Activated naive CD8-positive, alpha-beta T cell (primary cell): ENCODE data around the gene ADTRP.

ENCODE experiments used
- H3K27ac Mint-ChIP-seq: one replicate; pipeline ENCODE4 v1.8.0; 2021; ENCODE audit warnings: mixed read lengths
- H3K27me3 Mint-ChIP-seq: one replicate; pipeline ENCODE4 v1.8.0; 2021; ENCODE audit warnings: mixed read lengths
- H3K36me3 Mint-ChIP-seq: one replicate; pipeline ENCODE4 v1.8.0; 2021; ENCODE audit warnings: mixed read lengths
- H3K4me1 Mint-ChIP-seq: one replicate; pipeline ENCODE4 v1.8.0; 2021; ENCODE audit warnings: low read depth, mixed read lengths
- H3K4me3 Mint-ChIP-seq: one replicate; pipeline ENCODE4 v1.8.0; 2021; ENCODE audit warnings: mild to moderate bottlenecking, mixed read lengths
- H3K9me3 Mint-ChIP-seq: one replicate; pipeline ENCODE4 v1.8.0; 2021; ENCODE audit warnings: low read depth, mixed read lengths

ADTRP gene

DNA sequence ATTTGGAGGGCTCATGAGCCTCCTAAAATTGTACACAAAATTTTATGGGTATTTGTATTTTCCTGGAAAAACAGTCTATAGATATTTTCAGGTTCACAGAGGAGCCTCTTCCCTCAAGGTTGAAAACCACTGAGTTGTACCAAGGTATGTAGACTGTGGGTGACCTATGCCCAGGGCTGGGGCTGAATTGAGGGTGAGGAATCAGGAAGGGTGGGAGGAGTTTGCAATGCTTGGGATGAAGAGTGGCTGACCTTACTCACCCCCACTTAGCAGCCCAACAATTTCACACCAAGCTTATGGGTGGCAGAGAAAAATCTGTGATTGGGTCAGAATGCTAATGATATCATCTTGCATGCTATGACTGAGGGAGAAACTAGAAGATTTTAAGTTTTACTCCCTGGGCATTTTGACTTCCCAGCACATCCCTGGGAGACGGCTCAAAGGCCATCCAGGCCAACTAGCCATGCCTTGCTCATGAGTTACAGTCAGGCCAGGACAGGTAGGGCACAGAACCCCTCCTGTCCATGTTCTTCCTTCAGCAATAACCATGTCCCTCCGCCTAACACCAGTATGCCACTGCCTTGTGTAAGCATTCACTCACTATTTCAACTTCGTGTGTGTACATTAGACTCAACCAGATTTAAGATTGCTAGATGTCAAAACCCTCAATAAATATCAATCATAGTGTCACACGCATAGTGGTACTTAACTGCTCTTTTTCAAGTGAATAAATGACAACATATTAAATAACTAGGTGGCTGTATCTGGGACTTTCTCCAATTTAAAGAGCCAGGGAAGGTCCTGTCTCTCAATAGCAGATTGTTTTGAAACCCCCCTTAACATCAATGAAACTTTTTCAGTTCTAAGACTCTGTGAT, 16.6 kb downstream of the ADTRP start:
- Mint-ChIP-seq H3K9me3 (peaks cover 8% of the 10 kb centered on the region), H3K36me3 (peaks cover 6% of the 10 kb centered on the region), H3K4me1 (peaks cover 13% of the 10 kb centered on the region), H3K4me3 (no peak overlapping the region), H3K27me3 (no peaks in the 10 kb centered on the region), H3K27ac (peak overlapping the region; percentile 24)

- H3K9me3 Mint-ChIP-seq: peaks cover 8% of the 10 kb centered on the region
- H3K4me3 Mint-ChIP-seq: no peak overlapping the region
- H3K36me3 Mint-ChIP-seq: peaks cover 6% of the 10 kb centered on the region
- H3K4me1 Mint-ChIP-seq: peaks cover 20% of the 10 kb centered on the region
- H3K27me3 Mint-ChIP-seq: no peaks in the 10 kb centered on the region
- no peak overlapping the region for H3K27ac Mint-ChIP-seq
Measured at GRCh38 chr6:11760015-11760473, 18.6 kb downstream of the ADTRP start.

- Mint-ChIP-seq H3K27ac (no peak overlapping the region), H3K27me3 (no peaks in the 10 kb centered on the region), H3K36me3 (peaks cover 6% of the 10 kb centered on the region), H3K9me3 (peaks cover 8% of the 10 kb centered on the region), H3K4me1 (peaks cover 15% of the 10 kb centered on the region), H3K4me3 (no peak overlapping the region)
Measured at GRCh38 chr6:11758878-11759277, 19.7 kb downstream of the ADTRP start.

GRCh38 chr6:11756726-11757125, 21.9 kb downstream of the ADTRP start:
- Mint-ChIP-seq H3K27me3 (no peaks in the 10 kb centered on the region), H3K4me1 (peaks cover 10% of the 10 kb centered on the region), H3K27ac (no peak overlapping the region), H3K36me3 (peaks cover 6% of the 10 kb centered on the region), H3K4me3 (no peak overlapping the region), H3K9me3 (peaks cover 8% of the 10 kb centered on the region)

DNA sequence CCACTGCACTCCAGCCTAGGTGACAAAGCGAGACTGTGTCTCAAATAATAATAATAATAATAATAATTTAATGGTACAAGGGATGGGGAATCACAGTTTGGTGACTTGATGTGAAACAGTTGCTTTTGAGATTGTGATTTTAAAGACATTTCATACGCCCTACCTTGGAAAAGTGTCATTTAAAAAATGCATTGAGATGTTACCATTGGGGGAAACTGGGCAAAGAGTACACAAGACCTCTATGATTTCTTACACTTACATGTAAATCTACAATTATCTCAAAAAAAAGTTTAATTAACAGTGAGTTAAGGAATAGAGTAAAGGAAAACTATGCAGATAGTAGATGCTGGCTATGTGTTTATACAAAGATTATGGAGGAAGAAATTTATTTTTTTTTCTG, 22.3 kb downstream of the ADTRP start:
- Mint-ChIP-seq H3K9me3 (peaks cover 8% of the 10 kb centered on the region), H3K27ac (no peak overlapping the region), H3K36me3 (peaks cover 6% of the 10 kb centered on the region), H3K4me3 (no peak overlapping the region), H3K27me3 (no peaks in the 10 kb centered on the region), H3K4me1 (peaks cover 10% of the 10 kb centered on the region)

DNA sequence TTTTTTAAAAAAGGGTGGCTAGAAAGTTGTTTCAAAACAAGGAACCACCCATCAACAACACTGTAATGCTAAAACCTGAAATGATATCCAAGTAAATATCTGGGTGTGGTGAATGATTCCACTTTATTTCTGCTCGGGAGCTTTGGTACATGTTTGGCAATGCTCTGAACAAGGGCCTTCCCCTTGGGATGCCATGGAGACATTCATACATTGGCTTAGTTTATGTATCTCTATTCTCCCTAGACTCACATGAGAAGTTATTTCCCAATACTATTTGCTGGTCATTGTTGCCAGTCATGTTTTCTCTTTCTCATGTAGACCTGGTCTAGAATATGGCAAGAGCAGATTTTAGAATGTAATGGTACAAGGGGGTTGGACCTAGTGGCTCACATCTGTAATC, 22.9 kb downstream of the ADTRP start:
- Mint-ChIP-seq H3K9me3 (peaks cover 8% of the 10 kb centered on the region), H3K4me1 (peaks cover 10% of the 10 kb centered on the region), H3K27me3 (no peaks in the 10 kb centered on the region), H3K27ac (no peak overlapping the region), H3K4me3 (no peak overlapping the region), H3K36me3 (peaks cover 6% of the 10 kb centered on the region)

- H3K9me3 Mint-ChIP-seq: peaks cover 8% of the 10 kb centered on the region
- no peak overlapping the region for H3K27ac Mint-ChIP-seq
- peaks cover 6% of the 10 kb centered on the region for H3K36me3 Mint-ChIP-seq
Measured at GRCh38 chr6:11754625-11755271, 23.9 kb downstream of the ADTRP start.

GRCh38 chr6:11753798-11754197, 24.8 kb downstream of the ADTRP start:
- Mint-ChIP-seq H3K36me3 (peaks cover 6% of the 10 kb centered on the region), H3K4me1 (peaks cover 10% of the 10 kb centered on the region), H3K9me3 (peaks cover 8% of the 10 kb centered on the region), H3K27me3 (no peaks in the 10 kb centered on the region), H3K4me3 (no peak overlapping the region), H3K27ac (no peak overlapping the region)

More at GRCh38 chr6:11754625-11755271, 23.9 kb downstream of the ADTRP start:
- no peaks in the 10 kb centered on the region for H3K27me3 Mint-ChIP-seq
- H3K4me3 Mint-ChIP-seq: no peak overlapping the region
- H3K4me1 Mint-ChIP-seq: peaks cover 10% of the 10 kb centered on the region

DNA sequence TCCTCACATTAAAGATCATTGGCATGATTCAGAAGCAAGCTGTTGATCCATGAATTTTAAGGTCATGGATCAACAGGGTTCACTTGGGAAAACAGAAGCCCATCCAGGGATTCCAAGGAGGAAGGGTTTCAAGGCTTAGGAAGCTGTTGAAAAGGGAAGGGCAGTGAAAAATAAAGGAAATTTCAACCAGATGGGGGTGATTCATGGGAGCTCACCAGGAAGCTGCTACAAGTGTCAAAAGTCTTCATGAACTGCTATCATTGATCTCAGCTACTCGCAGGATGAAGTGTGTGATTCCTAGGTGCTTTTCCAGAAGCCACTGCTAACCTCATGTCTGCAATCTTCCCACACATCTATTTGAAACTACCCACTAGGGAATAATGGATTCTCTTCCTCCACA, 26.2 kb downstream of the ADTRP start:
- Mint-ChIP-seq H3K4me1 (peaks cover 10% of the 10 kb centered on the region), H3K4me3 (no peak overlapping the region), H3K27me3 (no peaks in the 10 kb centered on the region), H3K9me3 (peaks cover 1% of the 10 kb centered on the region), H3K36me3 (peaks cover 1% of the 10 kb centered on the region), H3K27ac (no peak overlapping the region)

GRCh38 chr6:11750682-11751081, 27.9 kb downstream of the ADTRP start:
- no peak overlapping the region for H3K4me3 Mint-ChIP-seq
- H3K9me3 Mint-ChIP-seq: no peaks in the 10 kb centered on the region
- no peaks in the 10 kb centered on the region for H3K36me3 Mint-ChIP-seq
- H3K4me1 Mint-ChIP-seq: no peaks in the 10 kb centered on the region
- H3K27ac Mint-ChIP-seq: no peak overlapping the region
- H3K27me3 Mint-ChIP-seq: no peaks in the 10 kb centered on the region

- Mint-ChIP-seq H3K4me3 (no peak overlapping the region), H3K36me3 (peaks cover 3% of the 10 kb centered on the region), H3K4me1 (peaks cover 2% of the 10 kb centered on the region), H3K27me3 (no peaks in the 10 kb centered on the region), H3K27ac (no peak overlapping the region), H3K9me3 (no peaks in the 10 kb centered on the region)
Measured at GRCh38 chr6:11748591-11749210, 29.9 kb downstream of the ADTRP start.

- Mint-ChIP-seq H3K36me3 (peaks cover 3% of the 10 kb centered on the region), H3K27me3 (no peaks in the 10 kb centered on the region), H3K4me1 (peaks cover 2% of the 10 kb centered on the region), H3K9me3 (no peaks in the 10 kb centered on the region), H3K27ac (no peak overlapping the region), H3K4me3 (no peak overlapping the region)
Measured at GRCh38 chr6:11747021-11747420, 31.6 kb downstream of the ADTRP start.

- H3K9me3 Mint-ChIP-seq: no peaks in the 10 kb centered on the region
- H3K4me1 Mint-ChIP-seq: peaks cover 11% of the 10 kb centered on the region
- H3K36me3 Mint-ChIP-seq: peaks cover 3% of the 10 kb centered on the region
- no peak overlapping the region for H3K4me3 Mint-ChIP-seq
- H3K27ac Mint-ChIP-seq: no peak overlapping the region
- H3K27me3 Mint-ChIP-seq: no peaks in the 10 kb centered on the region
Measured at GRCh38 chr6:11744753-11745152, 33.9 kb downstream of the ADTRP start.

DNA sequence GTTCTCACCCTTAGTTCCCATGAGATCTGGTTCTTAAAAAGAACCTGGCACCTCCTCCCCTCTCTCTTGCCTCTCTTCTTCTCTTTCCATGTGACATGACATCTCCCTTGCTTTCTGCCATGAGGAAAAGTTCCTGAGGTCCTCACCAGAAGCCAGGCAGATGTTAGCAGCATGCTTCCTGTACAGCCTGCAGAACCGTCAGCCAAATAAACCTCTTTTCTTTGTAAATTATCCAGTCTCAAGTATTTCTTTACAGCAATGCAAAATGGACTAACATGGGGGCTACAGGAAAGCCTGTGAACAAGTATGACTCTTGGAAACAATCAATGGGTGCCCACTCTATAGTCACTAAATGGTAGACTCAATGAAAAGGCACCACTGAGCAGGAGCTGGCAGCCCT, 34.5 kb downstream of the ADTRP start:
- no peak overlapping the region for H3K4me3 Mint-ChIP-seq
- no peaks in the 10 kb centered on the region for H3K27me3 Mint-ChIP-seq
- H3K4me1 Mint-ChIP-seq: peaks cover 14% of the 10 kb centered on the region
- H3K9me3 Mint-ChIP-seq: no peaks in the 10 kb centered on the region
- H3K27ac Mint-ChIP-seq: no peak overlapping the region
- peaks cover 3% of the 10 kb centered on the region for H3K36me3 Mint-ChIP-seq

DNA sequence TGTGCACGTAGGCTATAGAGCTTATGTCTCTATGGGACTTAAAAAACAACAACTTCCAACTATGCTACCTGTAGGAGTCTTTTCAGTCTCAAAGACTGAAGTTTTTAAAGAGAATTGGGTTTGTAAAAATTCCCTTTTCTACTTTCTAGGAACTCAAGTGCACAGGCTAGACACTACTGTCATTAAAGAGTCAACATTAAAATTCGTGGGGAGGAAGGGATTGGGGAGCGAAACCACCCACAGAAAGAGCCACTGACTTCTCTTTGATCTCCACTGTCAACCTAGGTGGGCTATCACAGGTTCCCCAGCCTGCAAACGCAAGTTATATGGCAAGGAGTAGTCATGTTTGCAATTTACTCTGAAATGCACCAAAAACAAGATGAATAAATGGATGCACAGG, 37.7 kb downstream of the ADTRP start:
- Mint-ChIP-seq H3K36me3 (peaks cover 3% of the 10 kb centered on the region), H3K4me3 (no peak overlapping the region), H3K4me1 (peaks cover 16% of the 10 kb centered on the region), H3K9me3 (no peaks in the 10 kb centered on the region), H3K27ac (no peak overlapping the region), H3K27me3 (no peaks in the 10 kb centered on the region)
